Parathyroid adenoma (tissue), 2 donors: ENCODE data around the gene FAM187B.

Source experiments
- H2AFZ ChIP-seq: fragments of 300-600 bp; sonication (generic); one replicate; pipeline ENCODE4 v1.7.0; 2017; ENCODE audit warnings: antibody characterized with exemption, mild to moderate bottlenecking
- H3K27ac ChIP-seq: fragments of 300-600 bp; sonication (generic); one replicate; pipeline ENCODE4 v1.7.0; 2017
- H3K27me3 ChIP-seq: fragments of 300-600 bp; sonication (generic); one replicate; pipeline ENCODE4 v1.7.0; 2017; ENCODE audit warnings: low read length; ENCODE audit not compliant: control insufficient read depth, insufficient read depth
- H3K36me3 ChIP-seq: fragments of 300-600 bp; sonication (generic); one replicate; pipeline ENCODE4 v1.7.0; 2017; ENCODE audit warnings: low read length; ENCODE audit not compliant: control insufficient read depth, insufficient read depth
- H3K4me1 ChIP-seq: fragments of 300-600 bp; sonication (generic); one replicate; pipeline ENCODE4 v1.7.0; 2017; ENCODE audit warnings: control low read depth
- H3K4me2 ChIP-seq: fragments of 300-600 bp; sonication (generic); one replicate; pipeline ENCODE4 v1.7.0; 2017; ENCODE audit warnings: low read length
- H3K4me3 ChIP-seq: fragments of 300-600 bp; sonication (generic); one replicate; pipeline ENCODE4 v1.7.0; 2017; ENCODE audit warnings: low read depth, low read length
- H3K79me2 ChIP-seq: fragments of 300-600 bp; sonication (generic); one replicate; pipeline ENCODE4 v1.7.0; 2017; ENCODE audit warnings: control low read depth
- H3K9ac ChIP-seq: fragments of 300-600 bp; sonication (generic); one replicate; pipeline ENCODE4 v1.7.0; 2017; ENCODE audit warnings: mild to moderate bottlenecking
- H3K9me3 ChIP-seq: fragments of 300-600 bp; sonication (generic); one replicate; pipeline ENCODE4 v1.7.0; 2017; ENCODE audit warnings: low read length; ENCODE audit not compliant: control insufficient read depth
- CTCF ChIP-seq: fragments of 300-600 bp; sonication (generic); IDR thresholded peaks from one replicate; pipeline ENCODE4 v1.7.0; 2017; ENCODE audit warnings: antibody characterized with exemption, mild to moderate bottlenecking
- donor health status: primary hyperparathyroidism.

FAM187B gene

GRCh38 chr19:35176181-35176570 is 52.4 kb downstream of the FAM187B start:
- no peak for TF ChIP-seq CTCF
- Histone ChIP-seq H3K4me3 (no peak overlapping the region), H3K9me3 (no peaks in the 10 kb centered on the region), H2AFZ (no peak overlapping the region), H3K4me2 (no peak overlapping the region), H3K27me3 (no peaks in the 10 kb centered on the region), H3K4me1 (no peaks in the 10 kb centered on the region), H3K27ac (no peak overlapping the region), H3K36me3 (no peaks in the 10 kb centered on the region), H3K9ac (no peak overlapping the region), H3K79me2 (no peaks in the 10 kb centered on the region)
